KMS-11 (cell line): ENCODE results near the gene RPS28.
"Not testable (repeated sequence)": the region's sequence is repeated elsewhere in the genome, so short reads cannot be mapped to it uniquely, and the experiment has no call there.

Source experiments
- H2AFZ ChIP-seq: fragments of 200-600 bp; sonication (generic); 2 replicates; pipeline ENCODE4 v1.6.1; 2016; ENCODE audit warnings: antibody characterized with exemption, mixed run types, low read depth
- H3K27ac ChIP-seq: fragments of 200-600 bp; sonication (generic); 2 replicates; pipeline ENCODE4 v1.6.1; 2016; ENCODE audit warnings: mild to moderate bottlenecking, mixed run types
- H3K27me3 ChIP-seq: fragments of 200-600 bp; sonication (generic); 2 replicates; pipeline ENCODE4 v1.6.1; 2017; ENCODE audit warnings: mild to moderate bottlenecking, low read depth, mixed run types, moderate library complexity; ENCODE audit not compliant: insufficient read depth
- H3K36me3 ChIP-seq: fragments of 200-600 bp; sonication (generic); 2 replicates; pipeline ENCODE4 v1.6.1; 2017; ENCODE audit warnings: mild to moderate bottlenecking, mixed run types; ENCODE audit not compliant: insufficient read depth
- H3K4me1 ChIP-seq: fragments of 200-600 bp; sonication (generic); 2 replicates; pipeline ENCODE4 v1.6.1; 2016; ENCODE audit warnings: mild to moderate bottlenecking, low read depth, mixed run types; ENCODE audit not compliant: poor library complexity, severe bottlenecking
- H3K4me2 ChIP-seq: fragments of 200-600 bp; sonication (generic); 2 replicates; pipeline ENCODE4 v1.7.0; 2016; ENCODE audit warnings: mild to moderate bottlenecking, mixed run types
- H3K4me3 ChIP-seq: fragments of 200-600 bp; sonication (generic); IDR thresholded peaks from 2 replicates; pipeline ENCODE4 v1.6.1; 2017; ENCODE audit warnings: low read depth, low read length, mixed read lengths; ENCODE audit not compliant: insufficient read depth
- H3K79me2 ChIP-seq: fragments of 200-600 bp; sonication (generic); 2 replicates; pipeline ENCODE4 v1.6.1; 2016; ENCODE audit warnings: low read depth, mixed run types; ENCODE audit not compliant: insufficient read depth
- H3K9ac ChIP-seq: fragments of 200-600 bp; sonication (generic); 2 replicates; pipeline ENCODE4 v1.6.1; 2016; ENCODE audit warnings: mild to moderate bottlenecking, mixed run types
- H4K20me1 ChIP-seq: fragments of 200-600 bp; sonication (generic); 2 replicates; pipeline ENCODE4 v1.6.1; 2016; ENCODE audit warnings: mild to moderate bottlenecking, mixed run types; ENCODE audit not compliant: insufficient read depth
- TF ChIP-seq, protein P1 (sequence below): fragments of 200-600 bp; sonication (generic); conservative IDR thresholded peaks from 2 replicates; pipeline ENCODE4 v1.6.1; 2017; ENCODE audit warnings: low read depth, mild to moderate bottlenecking, antibody characterized with exemption, low read length, moderate library complexity, mixed read lengths

RPS28 gene

DNA sequence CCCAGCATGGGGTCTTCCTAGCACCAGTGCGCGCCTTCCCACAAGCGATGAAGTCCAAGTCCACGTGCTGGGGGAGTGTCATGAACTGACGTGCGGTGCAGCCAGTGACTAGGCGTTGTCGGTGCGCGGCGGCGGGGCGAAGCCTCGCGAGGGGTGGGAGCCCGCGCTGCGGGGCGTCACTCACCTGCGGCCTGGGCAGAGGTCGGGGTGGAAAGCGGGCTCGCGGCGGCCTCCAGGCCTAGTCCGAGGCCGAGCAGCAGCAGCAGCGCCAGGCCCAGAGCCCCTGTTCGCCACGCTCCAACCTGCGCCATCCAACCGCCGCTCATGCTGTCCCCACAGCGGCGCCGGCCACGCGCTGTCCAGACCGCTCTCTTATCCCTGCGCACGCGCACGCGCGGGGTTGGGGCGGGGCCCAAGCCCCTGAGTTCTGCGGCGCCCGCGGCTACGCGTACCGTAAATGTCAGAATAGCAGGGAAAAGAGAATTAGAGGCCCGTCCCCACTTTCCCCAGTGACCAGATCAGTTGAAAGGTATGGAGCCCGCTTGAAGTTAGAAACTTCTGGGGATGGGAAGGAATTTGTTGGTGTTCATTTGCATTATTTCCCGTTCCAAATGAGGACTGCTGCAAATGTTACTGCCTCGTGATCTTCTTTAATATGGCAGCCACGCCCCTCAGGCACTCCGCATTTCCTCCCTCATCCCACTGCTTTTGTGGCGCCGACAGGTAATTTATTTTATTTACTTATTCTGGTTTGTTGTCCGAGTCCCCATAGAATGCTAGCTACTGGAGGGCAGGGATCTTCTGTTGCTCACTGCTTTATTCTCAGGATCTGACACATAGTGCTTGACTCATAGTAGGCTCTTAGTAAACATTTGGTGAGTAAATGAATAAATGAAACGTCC lies 13.1 kb upstream of the RPS28 start, which contains the start of gene CD320:
Gene CD320, minus strand, starts transcription at position 394 of the 902 bp plus-strand sequence. Its CDS starts 68 bp downstream, at position 326.
- H3K4me1 ChIP-seq = peaks cover 15% of the 10 kb centered on the region
- no peaks in the 10 kb centered on the region for H4K20me1 ChIP-seq
- H3K79me2 ChIP-seq = peaks cover 40% of the 10 kb centered on the region
- peak within 1 kb of the TSS; percentile 89 for H3K9ac ChIP-seq
- H3K27ac ChIP-seq = peak within 1 kb of the TSS; percentile 58
- TF ChIP-seq, protein P1, sequence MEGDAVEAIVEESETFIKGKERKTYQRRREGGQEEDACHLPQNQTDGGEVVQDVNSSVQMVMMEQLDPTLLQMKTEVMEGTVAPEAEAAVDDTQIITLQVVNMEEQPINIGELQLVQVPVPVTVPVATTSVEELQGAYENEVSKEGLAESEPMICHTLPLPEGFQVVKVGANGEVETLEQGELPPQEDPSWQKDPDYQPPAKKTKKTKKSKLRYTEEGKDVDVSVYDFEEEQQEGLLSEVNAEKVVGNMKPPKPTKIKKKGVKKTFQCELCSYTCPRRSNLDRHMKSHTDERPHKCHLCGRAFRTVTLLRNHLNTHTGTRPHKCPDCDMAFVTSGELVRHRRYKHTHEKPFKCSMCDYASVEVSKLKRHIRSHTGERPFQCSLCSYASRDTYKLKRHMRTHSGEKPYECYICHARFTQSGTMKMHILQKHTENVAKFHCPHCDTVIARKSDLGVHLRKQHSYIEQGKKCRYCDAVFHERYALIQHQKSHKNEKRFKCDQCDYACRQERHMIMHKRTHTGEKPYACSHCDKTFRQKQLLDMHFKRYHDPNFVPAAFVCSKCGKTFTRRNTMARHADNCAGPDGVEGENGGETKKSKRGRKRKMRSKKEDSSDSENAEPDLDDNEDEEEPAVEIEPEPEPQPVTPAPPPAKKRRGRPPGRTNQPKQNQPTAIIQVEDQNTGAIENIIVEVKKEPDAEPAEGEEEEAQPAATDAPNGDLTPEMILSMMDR = no peak
- H3K4me2 ChIP-seq = peak within 1 kb of the TSS; percentile 74
- no peak within 1 kb of the TSS for H3K4me3 ChIP-seq
- H2AFZ ChIP-seq = peak within 1 kb of the TSS; percentile 74
- no peaks in the 10 kb centered on the region for H3K36me3 ChIP-seq
- H3K27me3 ChIP-seq = no peaks in the 10 kb centered on the region

DNA sequence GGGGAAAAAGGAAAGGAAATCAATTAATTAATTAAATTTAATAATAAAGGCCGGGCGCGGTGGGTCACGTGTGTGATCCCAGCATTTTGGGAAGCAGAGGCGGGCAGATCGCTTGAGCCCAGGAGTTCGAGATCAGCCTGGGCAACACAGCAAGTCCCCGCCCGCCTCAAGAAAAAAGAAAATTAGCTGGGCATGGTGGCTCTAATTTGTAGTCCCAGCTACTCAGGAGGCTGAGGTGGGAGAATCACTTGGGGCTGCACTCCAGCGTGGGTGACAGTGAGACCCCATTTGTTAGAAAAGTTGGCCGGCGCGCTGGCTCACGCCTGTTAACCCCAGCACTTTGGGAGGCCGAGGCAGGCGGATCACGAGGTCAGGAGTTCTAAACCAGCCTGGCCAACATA lies 12.4 kb upstream of the RPS28 start:
- Histone ChIP-seq H3K27ac (no peak overlapping the region), H3K79me2 (peaks cover 40% of the 10 kb centered on the region), H3K9ac (no peak overlapping the region; the same call in 1 of the 2 replicates), H3K4me1 (peaks cover 15% of the 10 kb centered on the region), H3K4me2 (peak overlapping the region; percentile 74), H2AFZ (no peak overlapping the region), H3K36me3 (no peaks in the 10 kb centered on the region), H3K4me3 (no peak overlapping the region), H3K27me3 (no peaks in the 10 kb centered on the region), H4K20me1 (no peaks in the 10 kb centered on the region)
- TF ChIP-seq, protein P1 = no peak

DNA sequence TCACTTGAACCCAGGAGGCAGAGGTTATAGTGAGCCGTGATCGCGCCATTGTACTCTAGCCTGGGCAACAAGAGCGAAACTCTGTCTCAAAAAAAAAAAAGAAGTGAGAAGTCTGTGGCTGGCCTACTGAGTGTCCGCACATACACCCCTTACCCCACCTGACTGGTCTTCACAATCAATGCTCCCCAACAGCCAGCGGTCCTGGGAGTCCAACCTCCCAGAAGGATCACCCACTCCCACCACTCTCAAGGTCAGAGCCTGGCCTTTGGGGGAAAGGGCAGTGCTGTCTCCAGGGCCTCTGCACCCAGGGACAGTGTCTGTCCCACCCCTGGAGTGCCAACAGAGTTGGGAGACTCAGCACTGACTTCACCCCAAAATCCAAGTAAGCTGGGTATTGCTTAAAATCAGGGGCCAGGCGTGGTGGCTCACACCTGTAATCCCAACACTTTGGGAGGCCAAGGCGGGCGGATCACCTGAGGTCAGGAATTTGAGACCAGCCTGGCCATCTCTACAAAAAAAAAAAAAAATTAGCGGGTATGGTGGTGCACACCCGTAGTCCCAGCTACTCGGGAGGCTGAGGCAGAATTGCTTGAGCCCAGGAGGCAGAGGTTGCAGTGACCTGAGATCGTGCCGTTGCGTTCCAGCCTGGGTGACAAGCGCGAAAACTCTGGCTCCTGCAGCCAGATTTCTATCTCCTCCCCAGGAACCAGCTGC lies 10.8 kb upstream of the RPS28 start:
- Histone ChIP-seq H4K20me1 (no peaks in the 10 kb centered on the region), H2AFZ (no peak overlapping the region), H3K4me1 (peaks cover 11% of the 10 kb centered on the region), H3K27me3 (no peaks in the 10 kb centered on the region), H3K79me2 (peaks cover 27% of the 10 kb centered on the region), H3K27ac (no peak overlapping the region), H3K4me3 (no peak overlapping the region), H3K4me2 (no peak overlapping the region), H3K9ac (no peak overlapping the region), H3K36me3 (no peaks in the 10 kb centered on the region)
- TF ChIP-seq, protein P1 = no peak

DNA sequence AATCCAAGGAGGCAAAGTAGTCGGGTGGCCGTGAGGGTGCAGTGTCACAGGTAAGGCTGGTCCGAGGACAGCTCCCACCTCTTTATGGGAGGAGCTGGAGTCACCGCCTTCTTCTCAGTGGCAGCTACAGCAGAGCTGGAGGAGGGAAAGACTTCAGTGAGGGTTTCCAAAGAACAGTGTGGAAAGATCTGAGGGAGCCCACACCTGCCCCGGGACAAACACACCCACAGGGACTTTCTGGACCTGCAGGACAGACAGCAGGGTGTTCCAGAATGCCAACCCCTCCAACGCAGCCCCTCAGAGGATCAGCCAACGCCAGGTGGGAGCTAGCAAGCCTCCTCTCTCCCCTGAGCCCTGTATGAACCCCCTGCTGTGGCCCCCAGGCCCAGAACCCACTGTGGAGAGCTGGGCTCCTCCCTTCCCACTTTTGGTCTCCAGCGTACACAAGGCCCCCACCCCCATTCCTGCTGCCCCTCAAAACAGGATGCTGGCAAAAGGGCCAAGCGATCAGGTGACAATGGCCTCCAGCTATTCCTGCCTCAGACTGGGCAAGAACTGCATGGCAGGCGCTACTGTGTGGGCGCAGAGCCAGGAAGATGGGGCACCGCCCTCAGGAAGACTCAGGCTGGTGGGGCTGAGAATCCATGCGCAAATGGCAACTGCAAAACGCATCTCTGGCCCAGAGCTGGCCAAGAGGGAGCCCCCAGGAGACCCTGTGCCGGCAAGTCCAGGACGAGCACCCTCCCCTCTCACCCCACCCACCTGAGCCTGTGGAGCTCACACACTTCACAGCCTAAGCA lies 9.6 kb upstream of the RPS28 start:
- Histone ChIP-seq H3K4me1 (peaks cover 1% of the 10 kb centered on the region), H4K20me1 (no peaks in the 10 kb centered on the region), H2AFZ (no peak overlapping the region), H3K36me3 (no peaks in the 10 kb centered on the region), H3K4me3 (no peak overlapping the region), H3K4me2 (no peak overlapping the region), H3K9ac (no peak overlapping the region), H3K27me3 (no peaks in the 10 kb centered on the region), H3K79me2 (peaks cover 15% of the 10 kb centered on the region), H3K27ac (no peak overlapping the region)
- TF ChIP-seq, protein P1 = no peak

DNA sequence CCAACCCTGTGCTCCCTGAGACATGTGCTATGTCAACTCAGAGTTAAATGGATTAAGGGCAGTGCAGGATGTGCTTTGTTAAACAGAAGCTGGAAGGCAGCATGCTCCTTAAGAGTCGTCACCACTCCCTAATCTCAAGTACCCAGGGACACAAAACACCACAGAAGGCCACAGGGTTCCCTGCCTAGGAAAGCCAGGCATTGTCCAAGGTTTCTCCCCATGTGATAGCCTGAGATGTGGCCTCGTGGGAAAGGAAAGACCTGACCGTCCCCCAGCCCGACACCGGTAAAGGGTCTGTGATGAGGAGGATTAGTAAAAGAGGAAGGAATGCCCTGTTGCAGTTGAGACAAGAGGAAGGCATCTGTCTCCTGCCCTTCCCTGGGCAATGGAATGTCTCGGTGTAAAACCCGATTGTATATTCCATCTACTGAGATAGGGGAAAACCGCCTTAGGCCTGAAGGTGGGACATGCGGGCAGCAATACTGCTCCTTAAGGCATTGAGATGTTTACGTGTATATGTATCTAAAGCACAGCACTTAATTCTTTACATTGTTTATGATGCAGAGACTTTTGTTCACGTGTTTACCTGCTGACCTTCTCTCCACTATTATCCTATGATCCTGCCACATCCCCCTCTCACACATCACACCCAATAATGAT lies 6.2 kb upstream of the RPS28 start:
- H3K27ac ChIP-seq, H3K27me3 ChIP-seq, H3K36me3 ChIP-seq, H3K4me3 ChIP-seq, H4K20me1 ChIP-seq, H3K4me1 ChIP-seq, H2AFZ ChIP-seq, H3K9ac ChIP-seq, H3K4me2 ChIP-seq: not testable (repeated sequence)
- peaks cover 15% of the 10 kb centered on the region for H3K79me2 ChIP-seq
